ENCODE data around the gene UBE2F.
A peak's percentile ranks its signal among the peaks of the same experiment; 100 is the strongest.

UBE2F gene

GRCh38 chr2:238083919-238084318 is 117.1 kb downstream of the UBE2F start:
- Histone ChIP-seq H3K27ac (ENCODE audit: poor library complexity, severe bottlenecking) (no peak overlapping the region), H3K9me3 (ENCODE audit: severe bottlenecking) (no peaks in the 10 kb centered on the region), H3K4me3 (ENCODE audit: severe bottlenecking) (no peak overlapping the region), H3K36me3 (ENCODE audit: low read depth) (peaks cover 41% of the 10 kb centered on the region), H3K4me1 (ENCODE audit: insufficient read depth, poor library complexity, severe bottlenecking) (no peaks in the 10 kb centered on the region), H3K27me3 (ENCODE audit: insufficient read depth, poor library complexity, severe bottlenecking) (no peaks in the 10 kb centered on the region)
- peak; percentile 32 for DNase-seq (ENCODE audit: low spot score)
- TF ChIP-seq CTCF (IDR thresholded peaks at IDR 0.05; ENCODE audit: poor library complexity, severe bottlenecking), result no peak
- ATAC-seq (ENCODE audit: low read depth), result no peak

- no peak for TF ChIP-seq CTCF (IDR thresholded peaks at IDR 0.05; ENCODE audit: poor library complexity, severe bottlenecking)
- Histone ChIP-seq H3K4me3 (ENCODE audit: severe bottlenecking) (no peak overlapping the region), H3K36me3 (ENCODE audit: low read depth) (peaks cover 38% of the 10 kb centered on the region), H3K27ac (ENCODE audit: poor library complexity, severe bottlenecking) (no peak overlapping the region), H3K27me3 (ENCODE audit: insufficient read depth, poor library complexity, severe bottlenecking) (no peaks in the 10 kb centered on the region), H3K4me1 (ENCODE audit: insufficient read depth, poor library complexity, severe bottlenecking) (no peaks in the 10 kb centered on the region), H3K9me3 (ENCODE audit: severe bottlenecking) (no peaks in the 10 kb centered on the region)
- no peak for DNase-seq (ENCODE audit: low spot score)
- ATAC-seq (ENCODE audit: low read depth), result no peak
Observed at GRCh38 chr2:238084761-238085160, 117.9 kb downstream of the UBE2F start.

GRCh38 chr2:238085899-238086298 is 119.1 kb downstream of the UBE2F start:
- Histone ChIP-seq H3K4me1 (ENCODE audit: insufficient read depth, poor library complexity, severe bottlenecking) (no peaks in the 10 kb centered on the region), H3K4me3 (ENCODE audit: severe bottlenecking) (no peak overlapping the region), H3K9me3 (ENCODE audit: severe bottlenecking) (no peaks in the 10 kb centered on the region), H3K36me3 (ENCODE audit: low read depth) (peaks cover 31% of the 10 kb centered on the region), H3K27ac (ENCODE audit: poor library complexity, severe bottlenecking) (no peak overlapping the region), H3K27me3 (ENCODE audit: insufficient read depth, poor library complexity, severe bottlenecking) (no peaks in the 10 kb centered on the region)
- no peak for ATAC-seq (ENCODE audit: low read depth)
- TF ChIP-seq CTCF (IDR thresholded peaks at IDR 0.05; ENCODE audit: poor library complexity, severe bottlenecking), result no peak
- no peak for DNase-seq (ENCODE audit: low spot score)

- TF ChIP-seq CTCF (IDR thresholded peaks at IDR 0.05; ENCODE audit: poor library complexity, severe bottlenecking), result no peak
- no peak overlapping the region for H3K27ac ChIP-seq (ENCODE audit: poor library complexity, severe bottlenecking)
- no peak for DNase-seq (ENCODE audit: low spot score)
- no peak overlapping the region for H3K4me3 ChIP-seq (ENCODE audit: severe bottlenecking)
- no peaks in the 10 kb centered on the region for H3K9me3 ChIP-seq (ENCODE audit: severe bottlenecking)
- no peaks in the 10 kb centered on the region for H3K4me1 ChIP-seq (ENCODE audit: insufficient read depth, poor library complexity, severe bottlenecking)
- H3K36me3 ChIP-seq (ENCODE audit: low read depth), result peaks cover 23% of the 10 kb centered on the region
- no peaks in the 10 kb centered on the region for H3K27me3 ChIP-seq (ENCODE audit: insufficient read depth, poor library complexity, severe bottlenecking)
- ATAC-seq (ENCODE audit: low read depth), result no peak
Observed at GRCh38 chr2:238087211-238087610, 120.4 kb downstream of the UBE2F start.

- H3K4me1 ChIP-seq (ENCODE audit: insufficient read depth, poor library complexity, severe bottlenecking), result no peaks in the 10 kb centered on the region
- ATAC-seq (ENCODE audit: low read depth), result no peak
Observed at GRCh38 chr2:238090887-238091286, 124.1 kb downstream of the UBE2F start.

More at GRCh38 chr2:238090887-238091286, 124.1 kb downstream of the UBE2F start:
- no peaks in the 10 kb centered on the region for H3K9me3 ChIP-seq (ENCODE audit: severe bottlenecking)
- peak; percentile 19 for DNase-seq (ENCODE audit: low spot score)
- no peaks in the 10 kb centered on the region; the same call in 1 of the 2 replicates for H3K36me3 ChIP-seq (ENCODE audit: low read depth)
- H3K27ac ChIP-seq (ENCODE audit: poor library complexity, severe bottlenecking), result no peak overlapping the region
- H3K4me3 ChIP-seq (ENCODE audit: severe bottlenecking), result no peak overlapping the region
- H3K27me3 ChIP-seq (ENCODE audit: insufficient read depth, poor library complexity, severe bottlenecking), result no peaks in the 10 kb centered on the region
- TF ChIP-seq CTCF (IDR thresholded peaks at IDR 0.05; ENCODE audit: poor library complexity, severe bottlenecking), result no peak

All from RWPE2 (cell line).